Hematopoietic multipotent progenitor cell treated with erythropoietin and hydrocortisone succinate and interleukin-3 and kit ligand, for 17 days (in vitro differentiated cells): Measurements from ENCODE around the gene MCM6.
"Not testable (repeated sequence)": the region's sequence is repeated elsewhere in the genome, so short reads cannot be mapped to it uniquely, and the experiment has no call there.

Experiments
- DNase-seq: peaks from one replicate; pipeline ENCODE4 v3.0.0-alpha.2; 2015; ENCODE audit warnings: low spot score

MCM6 gene

GRCh38 chr2:135876066-135876711, at the start of gene MCM6:
MCM6 (minus strand) TSS chr2:135876443; CDS start chr2:135876365, 78 bp downstream.
- peak; percentile 82 for DNase-seq

- DNase-seq = no peak
Measured at GRCh38 chr2:135925571-135925970, 49.3 kb upstream of the MCM6 start.

- DNase-seq = peak; percentile 24
Measured at GRCh38 chr2:135916207-135916606, 40.0 kb upstream of the MCM6 start.

GRCh38 chr2:135914485-135914884, 38.2 kb upstream of the MCM6 start:
- DNase-seq = no peak

GRCh38 chr2:135913727-135914365, 37.6 kb upstream of the MCM6 start:
- DNase-seq = peak; percentile 71

- DNase-seq = no peak
Measured at GRCh38 chr2:135909976-135910375, 33.7 kb upstream of the MCM6 start.

- no peak for DNase-seq
Measured at GRCh38 chr2:135905679-135906078, 29.4 kb upstream of the MCM6 start.

GRCh38 chr2:135904341-135904989, 28.2 kb upstream of the MCM6 start:
- no peak for DNase-seq

GRCh38 chr2:135903650-135904049, 27.4 kb upstream of the MCM6 start:
- no peak for DNase-seq

- DNase-seq = no peak
Measured at GRCh38 chr2:135899567-135899966, 23.3 kb upstream of the MCM6 start.

- no peak for DNase-seq
Measured at GRCh38 chr2:135898234-135898786, 22.1 kb upstream of the MCM6 start.

- DNase-seq = no peak
Measured at GRCh38 chr2:135894930-135895329, 18.7 kb upstream of the MCM6 start.

- no peak for DNase-seq
Measured at GRCh38 chr2:135893374-135893794, 17.1 kb upstream of the MCM6 start.

- DNase-seq = no peak
Measured at GRCh38 chr2:135890835-135891234, 14.6 kb upstream of the MCM6 start.

- no peak for DNase-seq
Measured at GRCh38 chr2:135890149-135890548, 13.9 kb upstream of the MCM6 start.

GRCh38 chr2:135888587-135888986, 12.3 kb upstream of the MCM6 start:
- not testable (repeated sequence) for DNase-seq

- no peak for DNase-seq
Measured at GRCh38 chr2:135885709-135886108, 9.5 kb upstream of the MCM6 start.

GRCh38 chr2:135882415-135882814, 6.2 kb upstream of the MCM6 start:
- DNase-seq = no peak

- DNase-seq = not testable (repeated sequence)
Measured at GRCh38 chr2:135876770-135877169, 527 bp upstream of the MCM6 start.

- no peak for DNase-seq
Measured at GRCh38 chr2:135875491-135876065, 665 bp downstream of the MCM6 start.

GRCh38 chr2:135874777-135875365, 1.4 kb downstream of the MCM6 start:
- DNase-seq = no peak

GRCh38 chr2:135870571-135870970, 5.7 kb downstream of the MCM6 start:
- no peak for DNase-seq
